Measurements from ENCODE around the gene RPEL1.

The RPEL1 gene

GRCh38 chr10:103291588-103291987 lies 45.9 kb downstream of the RPEL1 start:
- POLR2A ChIA-PET: no interaction called here
- no peak for DNase-seq (ENCODE audit: extremely low spot score)
- CTCF ChIA-PET: no interaction called here
- TF ChIP-seq ZNF384 (IDR thresholded peaks at IDR 0.05): no peak
- no peak for TF ChIP-seq L3MBTL2 (conservative IDR thresholded peaks at IDR 0.05)
- no peak for TF ChIP-seq FOXM1 (IDR thresholded peaks at IDR 0.05; ENCODE audit: borderline replicate concordance)
- TF ChIP-seq NFRKB (IDR thresholded peaks at IDR 0.05): no peak
- no peak for TF ChIP-seq BHLHE40 (IDR thresholded peaks at IDR 0.05; ENCODE audit: borderline replicate concordance)
- TF ChIP-seq LEF1 (IDR thresholded peaks at IDR 0.05; ENCODE audit: borderline replicate concordance): no peak
- no peak for TF ChIP-seq TARDBP (IDR thresholded peaks at IDR 0.05)
- no peak for TF ChIP-seq SUZ12 (IDR thresholded peaks at IDR 0.05)
- TF ChIP-seq FOXK2 (IDR thresholded peaks at IDR 0.05): no peak

- DNase-seq (ENCODE audit: extremely low spot score): no peak
- TF ChIP-seq LEF1 (IDR thresholded peaks at IDR 0.05; ENCODE audit: borderline replicate concordance) (no peak), PKNOX1 (IDR thresholded peaks at IDR 0.05) (no peak), ZNF384 (IDR thresholded peaks at IDR 0.05) (no peak), ELF4 (IDR thresholded peaks at IDR 0.05) (no peak), ARNT (IDR thresholded peaks at IDR 0.05) (no peak), FOXM1 (IDR thresholded peaks at IDR 0.05; ENCODE audit: borderline replicate concordance) (no peak), NFRKB (IDR thresholded peaks at IDR 0.05) (no peak), SUZ12 (IDR thresholded peaks at IDR 0.05) (no peak)
- CTCF ChIA-PET: no interaction called here
- POLR2A ChIA-PET: interaction anchor here (0.5 to 0.6 kb wide), 3 partner anchors 16 to 71 kb away, joined by 3 read pairs; no protein-coding TSS in a partner anchor
Measured at GRCh38 chr10:103295374-103296015, 49.8 kb downstream of the RPEL1 start.
